H9 (cell line): ENCODE data around the gene ITGA2. TPM values are rescaled to one million over a fixed set of nuclear protein-coding genes. Genes with fewer than 3 reads are reported as not detected.

Source experiments
- DNase-seq: peaks from one replicate; pipeline ENCODE4 v3.0.0-alpha.2; 2017
- H2AFZ ChIP-seq: one replicate; pipeline ENCODE4 v1.6.1; 2013; ENCODE audit warnings: mild to moderate bottlenecking, low read length, control low read depth, moderate library complexity
- H2AK5ac ChIP-seq: 2 replicates; pipeline ENCODE4 v1.6.1; 2013; ENCODE audit warnings: low read length, control low read depth, mixed read lengths; ENCODE audit not compliant: insufficient read length
- H2BK120ac ChIP-seq: one replicate; pipeline ENCODE4 v1.6.1; 2013; ENCODE audit warnings: low read depth, mild to moderate bottlenecking, low read length, control low read depth, inconsistent platforms; ENCODE audit not compliant: poor library complexity, severe bottlenecking
- H2BK12ac ChIP-seq: 2 replicates; pipeline ENCODE4 v1.6.1; 2013; ENCODE audit warnings: low read length, control low read depth, mixed read lengths, low read depth; ENCODE audit not compliant: insufficient read length
- H2BK15ac ChIP-seq: 2 replicates; pipeline ENCODE4 v1.6.1; 2013; ENCODE audit warnings: low read depth, low read length, control low read depth
- H2BK20ac ChIP-seq: one replicate; pipeline ENCODE4 v1.6.1; 2013; ENCODE audit warnings: low read depth, mild to moderate bottlenecking, low read length, control low read depth, inconsistent platforms; ENCODE audit not compliant: poor library complexity, severe bottlenecking
- H2BK5ac ChIP-seq: 2 replicates; pipeline ENCODE4 v1.6.1; 2013; ENCODE audit warnings: low read length, control low read depth, mixed read lengths; ENCODE audit not compliant: insufficient read length
- H3K14ac ChIP-seq: 2 replicates; pipeline ENCODE4 v1.6.1; 2013; ENCODE audit warnings: low read length, control low read depth; ENCODE audit not compliant: insufficient read depth
- H3K18ac ChIP-seq: 2 replicates; pipeline ENCODE4 v1.6.1; 2013; ENCODE audit warnings: low read depth, mild to moderate bottlenecking, mixed read lengths, low read length, control low read depth; ENCODE audit not compliant: insufficient read length
- H3K23ac ChIP-seq: 2 replicates; pipeline ENCODE4 v1.6.1; 2013; ENCODE audit warnings: low read length, control low read depth, mixed read lengths, low read depth; ENCODE audit not compliant: insufficient read length
- H3K23me2 ChIP-seq: 2 replicates; pipeline ENCODE4 v1.6.1; 2013; ENCODE audit warnings: low read depth, mild to moderate bottlenecking, mixed read lengths, low read length, control low read depth; ENCODE audit not compliant: insufficient read length, poor library complexity, severe bottlenecking
- H3K27ac ChIP-seq: 2 replicates; pipeline ENCODE4 v1.5.1; 2013; ENCODE audit warnings: low read length, control low read depth, mixed read lengths, low read depth; ENCODE audit not compliant: insufficient read length
- H3K27me3 ChIP-seq: 2 replicates; pipeline ENCODE4 v1.6.1; 2013; ENCODE audit warnings: low read length, control low read depth, inconsistent platforms; ENCODE audit not compliant: insufficient read depth
- H3K4ac ChIP-seq: 2 replicates; pipeline ENCODE4 v1.6.1; 2013; ENCODE audit warnings: low read depth, mild to moderate bottlenecking, control low read depth, inconsistent platforms, low read length, moderate library complexity
- H3K4me1 ChIP-seq: 2 replicates; pipeline ENCODE4 v1.6.1; 2013; ENCODE audit warnings: low read length, control low read depth, inconsistent platforms; ENCODE audit not compliant: insufficient read depth
- H3K4me2 ChIP-seq: 2 replicates; pipeline ENCODE4 v1.6.1; 2013; ENCODE audit warnings: low read length, control low read depth, mixed read lengths; ENCODE audit not compliant: insufficient read length, insufficient read depth
- H3K56ac ChIP-seq: 2 replicates; pipeline ENCODE4 v1.6.1; 2013; ENCODE audit warnings: low read depth, mild to moderate bottlenecking, mixed read lengths, low read length, control low read depth; ENCODE audit not compliant: insufficient read length
- H3K79me1 ChIP-seq: 2 replicates; pipeline ENCODE4 v1.6.1; 2013; ENCODE audit warnings: low read depth, mild to moderate bottlenecking, moderate library complexity, low read length, control low read depth, inconsistent platforms; ENCODE audit not compliant: insufficient read depth, poor library complexity, severe bottlenecking
- H3K79me2 ChIP-seq: 2 replicates; pipeline ENCODE4 v1.6.1; 2013; ENCODE audit warnings: low read length, control low read depth, inconsistent platforms; ENCODE audit not compliant: insufficient read depth
- H3K9ac ChIP-seq: 2 replicates; pipeline ENCODE4 v1.6.1; 2013; ENCODE audit warnings: low read length, control low read depth, mixed read lengths; ENCODE audit not compliant: insufficient read length; ENCODE audit errors: extremely low read depth
- H3K9me3 ChIP-seq: one replicate; pipeline ENCODE4 v1.6.1; 2013; ENCODE audit warnings: low read depth, low read length, inconsistent platforms; ENCODE audit not compliant: control insufficient read depth
- H3T11ph ChIP-seq: one replicate; pipeline ENCODE4 v1.6.1; 2013; ENCODE audit warnings: mild to moderate bottlenecking, low read length, control low read depth, inconsistent platforms
- H4K20me1 ChIP-seq: one replicate; pipeline ENCODE4 v1.6.1; 2013; ENCODE audit not compliant: control insufficient read depth, insufficient read length, insufficient read depth
- H4K5ac ChIP-seq: 2 replicates; pipeline ENCODE4 v1.6.1; 2013; ENCODE audit warnings: low read depth, mild to moderate bottlenecking, mixed read lengths, low read length, control low read depth; ENCODE audit not compliant: insufficient read length
- H4K8ac ChIP-seq: replicated peaks from 2 replicates; pipeline ENCODE4 v1.6.1; 2013; ENCODE audit warnings: low read length, control low read depth, mixed read lengths, low read depth; ENCODE audit not compliant: insufficient read length
- H4K91ac ChIP-seq: 2 replicates; pipeline ENCODE4 v1.6.1; 2013; ENCODE audit warnings: low read depth, mild to moderate bottlenecking, moderate library complexity, mixed read lengths, low read length, control low read depth; ENCODE audit not compliant: insufficient read length
- H3K27ac Mint-ChIP-seq, 3 experiments: 2 replicates in 2 of 3; 3 replicates in 1 of 3; pipeline ENCODE4 v1.8.0; 2020 to 2021; ENCODE audit warnings: mixed read lengths in 3 of 3, mild to moderate bottlenecking in 1 of 3, moderate library complexity in 1 of 3
- H3K27me3 Mint-ChIP-seq: 2 replicates; pipeline ENCODE4 v1.8.0; 2021; ENCODE audit warnings: low read depth, mild to moderate bottlenecking, moderate library complexity, mixed read lengths
- H3K36me3 Mint-ChIP-seq, 3 experiments: 2 replicates in 2 of 3; 3 replicates in 1 of 3; pipeline ENCODE4 v1.8.0; 2020 to 2021; ENCODE audit warnings: low read depth in 3 of 3, mixed read lengths in 3 of 3; ENCODE audit not compliant: insufficient read depth in 1 of 3
- H3K4me1 Mint-ChIP-seq, 2 experiments: 2 replicates each; pipeline ENCODE4 v1.8.0; 2020; ENCODE audit warnings: mixed read lengths in 2 of 2
- H3K4me3 Mint-ChIP-seq, 2 experiments: 2 replicates in 1 of 2; 3 replicates in 1 of 2; pipeline ENCODE4 v1.8.0; 2020 to 2021; ENCODE audit warnings: mild to moderate bottlenecking in 2 of 2, mixed read lengths in 2 of 2, moderate library complexity in 1 of 2
- H3K9me3 Mint-ChIP-seq, 2 experiments: 2 replicates in 1 of 2; 3 replicates in 1 of 2; pipeline ENCODE4 v1.8.0; 2020; ENCODE audit warnings: mild to moderate bottlenecking in 2 of 2, mixed read lengths in 2 of 2, moderate library complexity in 1 of 2
- WGBS: extraction: QIAGEN DNeasy Blood & Tissue Kit; methylation state at CpG from one replicate; pipeline ENCODE4 v1.1.7; 2013; ENCODE audit warnings: missing lambda C conversion rate, low lambda C conversion rate, mixed read lengths; ENCODE audit not compliant: insufficient read length; ENCODE audit errors: extremely low coverage; 5-methylcytosine and 5-hydroxymethylcytosine counted together
- total RNA-seq: library from RNA; stranded (reverse); gene quantifications from 2 replicates; pipeline ENCODE4 v1.2.1, GENCODE V29; 2021
- TF ChIP-seq, protein P1 (sequence below): fragments of 200-600 bp; sonication (generic); conservative IDR thresholded peaks from 3 replicates; pipeline ENCODE4 v1.8.0; 2021; ENCODE audit warnings: antibody characterized with exemption, mild to moderate bottlenecking

The ITGA2 gene
- total RNA-seq, 1 experiment from 2014 or later, result 3.0 TPM

DNA sequence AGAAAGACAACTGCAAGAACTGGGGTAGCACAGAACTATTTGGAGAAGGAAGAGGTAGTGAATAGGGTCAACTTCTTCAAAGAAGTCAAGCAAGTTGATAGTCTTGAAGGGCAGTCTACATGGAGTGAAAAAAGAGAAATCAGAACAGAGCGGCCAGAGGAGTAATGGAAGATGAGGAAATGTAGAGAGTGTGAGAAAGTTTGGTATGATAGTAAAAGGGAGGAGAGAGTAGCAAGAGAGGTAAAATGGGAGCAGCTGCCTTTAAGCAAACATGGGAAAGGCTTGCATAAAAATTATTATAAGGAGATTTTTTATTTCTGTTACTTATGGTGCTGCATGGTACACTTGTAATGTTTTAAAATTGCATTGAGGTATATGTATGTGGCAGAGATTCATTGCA lies 6.8 kb downstream of the ITGA2 start:
- no peaks in the 10 kb centered on the region for H3K36me3 Mint-ChIP-seq
- H2BK120ac ChIP-seq, result no peak overlapping the region
- TF ChIP-seq, protein P1, sequence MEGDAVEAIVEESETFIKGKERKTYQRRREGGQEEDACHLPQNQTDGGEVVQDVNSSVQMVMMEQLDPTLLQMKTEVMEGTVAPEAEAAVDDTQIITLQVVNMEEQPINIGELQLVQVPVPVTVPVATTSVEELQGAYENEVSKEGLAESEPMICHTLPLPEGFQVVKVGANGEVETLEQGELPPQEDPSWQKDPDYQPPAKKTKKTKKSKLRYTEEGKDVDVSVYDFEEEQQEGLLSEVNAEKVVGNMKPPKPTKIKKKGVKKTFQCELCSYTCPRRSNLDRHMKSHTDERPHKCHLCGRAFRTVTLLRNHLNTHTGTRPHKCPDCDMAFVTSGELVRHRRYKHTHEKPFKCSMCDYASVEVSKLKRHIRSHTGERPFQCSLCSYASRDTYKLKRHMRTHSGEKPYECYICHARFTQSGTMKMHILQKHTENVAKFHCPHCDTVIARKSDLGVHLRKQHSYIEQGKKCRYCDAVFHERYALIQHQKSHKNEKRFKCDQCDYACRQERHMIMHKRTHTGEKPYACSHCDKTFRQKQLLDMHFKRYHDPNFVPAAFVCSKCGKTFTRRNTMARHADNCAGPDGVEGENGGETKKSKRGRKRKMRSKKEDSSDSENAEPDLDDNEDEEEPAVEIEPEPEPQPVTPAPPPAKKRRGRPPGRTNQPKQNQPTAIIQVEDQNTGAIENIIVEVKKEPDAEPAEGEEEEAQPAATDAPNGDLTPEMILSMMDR, result no peak
- no peak overlapping the region for H3K27ac Mint-ChIP-seq
- DNase-seq, result no peak
- no peak overlapping the region for H3K4me3 Mint-ChIP-seq
- H2BK5ac ChIP-seq, result no peak overlapping the region
- no peak overlapping the region for H3K4me2 ChIP-seq
- no peak overlapping the region for H3K9ac ChIP-seq
- H3T11ph ChIP-seq, result no peak overlapping the region
- H3K4me1 ChIP-seq, result no peaks in the 10 kb centered on the region
- H4K91ac ChIP-seq, result no peak overlapping the region
- no peaks in the 10 kb centered on the region; the same call in 1 of the 2 replicates for H3K79me2 ChIP-seq
- no peaks in the 10 kb centered on the region for H3K79me1 ChIP-seq
- H2BK15ac ChIP-seq, result no peak overlapping the region
- no peak overlapping the region for H2BK12ac ChIP-seq
- no peak overlapping the region for H3K14ac ChIP-seq
- no peak overlapping the region for H4K8ac ChIP-seq
- H4K5ac ChIP-seq, result no peak overlapping the region
- H3K27me3 Mint-ChIP-seq, result no peaks in the 10 kb centered on the region
- no peak overlapping the region for H2AFZ ChIP-seq
- H3K18ac ChIP-seq, result no peak overlapping the region
- H3K9me3 Mint-ChIP-seq, result no peaks in the 10 kb centered on the region
- H4K20me1 ChIP-seq, result no peaks in the 10 kb centered on the region
- no peak overlapping the region for H3K56ac ChIP-seq
- H2AK5ac ChIP-seq, result no peak overlapping the region
- H3K23ac ChIP-seq, result no peak overlapping the region
- H3K4me1 Mint-ChIP-seq, result no peaks in the 10 kb centered on the region
- H3K4ac ChIP-seq, result no peak overlapping the region
- WGBS, result 100% methylated on average over 1 of the region's 1 CpG
- no peaks in the 10 kb centered on the region for H3K27me3 ChIP-seq
- H3K23me2 ChIP-seq, result no peaks in the 10 kb centered on the region
- H2BK20ac ChIP-seq, result no peak overlapping the region
- no peaks in the 10 kb centered on the region for H3K9me3 ChIP-seq
- H3K27ac ChIP-seq, result no peak overlapping the region
